Sigmoid colon (tissue), 7 donors: ENCODE results near the gene TSPAN18. TPM values are rescaled to one million over a fixed set of nuclear protein-coding genes. Genes with fewer than 3 reads are reported as not detected.

Experiments used
- DNase-seq: peaks from one replicate; pipeline ENCODE4 v3.0.0-alpha.2; 2019
- H3K27ac ChIP-seq, 4 donors: fragments of 200-600 bp; sonication (generic); one replicate each; pipeline ENCODE4 v1.5.1; 2016 to 2019; ENCODE audit warnings: mild to moderate bottlenecking in 1 of 4
- H3K27me3 ChIP-seq, 3 donors: fragments of 200-600 bp; sonication (generic); one replicate each; pipeline ENCODE4 v1.5.1; 2019; ENCODE audit warnings: mild to moderate bottlenecking in 1 of 3
- H3K36me3 ChIP-seq, 4 donors: fragments of 200-600 bp; sonication (generic); one replicate each; pipeline ENCODE4 v1.5.1; 2016 to 2019
- H3K4me1 ChIP-seq, 4 donors: fragments of 200-600 bp; sonication (generic); one replicate each; pipeline ENCODE4 v1.5.1; 2017 to 2019
- H3K4me3 ChIP-seq, 4 donors: fragments of 200-600 bp; sonication (generic); one replicate each; pipeline ENCODE4 v1.5.1; 2017 to 2019; ENCODE audit warnings: mild to moderate bottlenecking in 2 of 4, moderate library complexity in 1 of 4
- H3K9me3 ChIP-seq, 4 donors: fragments of 200-600 bp in 3 of 4; sonication (generic) in 3 of 4; one replicate each; pipeline versions ENCODE4 v1.5.1 to v1.6.1; 2013 to 2019
- EP300 ChIP-seq, 4 donors: sonication (generic); formaldehyde crosslinking; IDR thresholded peaks; one replicate each; pipeline ENCODE4 v1.6.1; 2017; ENCODE audit warnings: antibody characterized with exemption in 4 of 4
- POLR2A ChIP-seq, 2 donors: fragments of 450-650 bp; IDR thresholded peaks; one replicate each; pipeline ENCODE4 v1.6.1; 2016; ENCODE audit warnings: antibody characterized with exemption in 2 of 2, mild to moderate bottlenecking in 2 of 2, moderate library complexity in 2 of 2
- POLR2AphosphoS5 ChIP-seq, 4 donors: sonication (generic); formaldehyde crosslinking; IDR thresholded peaks; one replicate each; pipeline ENCODE4 v1.6.1; 2017; ENCODE audit warnings: antibody characterized with exemption in 4 of 4
- WGBS, 2 donors: extraction: QIAGEN DNeasy Blood & Tissue Kit; methylation state at CpG; one replicate each; pipeline ENCODE4 v1.1.7; 2013; 5-methylcytosine and 5-hydroxymethylcytosine counted together
- intact Hi-C: fragments of 100-400 bp; cut with DNase I; formaldehyde crosslinking; loops from one replicate; pipeline ENCODE4 v1.15.1; 2023
- polyA plus RNA-seq, 3 donors: library from polyadenylated mRNA; stranded (reverse); fragments of 200-250 nt; gene quantifications; one replicate each; pipeline ENCODE4 v1.2.3, GENCODE V29; 2013
- total RNA-seq, 4 donors: library from RNA; depleted of rRNA; stranded (reverse); fragments of >200 nt; gene quantifications; one replicate each; pipeline ENCODE4 v1.1.0, GENCODE V29; 2016
- TF ChIP-seq, protein P1 (sequence below), 4 experiments: fragments of 450-650 bp in 3 of 4; fragments of 200-600 bp in 1 of 4; IDR thresholded peaks; one replicate each; pipeline ENCODE4 v1.5.1; 2016 to 2019; ENCODE audit warnings: antibody characterized with exemption in 4 of 4, mild to moderate bottlenecking in 3 of 4, moderate library complexity in 2 of 4
- donor health status: healthy with polysubstance abuse.
- donor health status: Bipolar disorder and iron deficiency.
- donor health status: healthy.

TSPAN18 gene
- total and polyA plus RNA-seq, 7 donors: 0.23 to 75.3 (median 13.8) TPM

DNA sequence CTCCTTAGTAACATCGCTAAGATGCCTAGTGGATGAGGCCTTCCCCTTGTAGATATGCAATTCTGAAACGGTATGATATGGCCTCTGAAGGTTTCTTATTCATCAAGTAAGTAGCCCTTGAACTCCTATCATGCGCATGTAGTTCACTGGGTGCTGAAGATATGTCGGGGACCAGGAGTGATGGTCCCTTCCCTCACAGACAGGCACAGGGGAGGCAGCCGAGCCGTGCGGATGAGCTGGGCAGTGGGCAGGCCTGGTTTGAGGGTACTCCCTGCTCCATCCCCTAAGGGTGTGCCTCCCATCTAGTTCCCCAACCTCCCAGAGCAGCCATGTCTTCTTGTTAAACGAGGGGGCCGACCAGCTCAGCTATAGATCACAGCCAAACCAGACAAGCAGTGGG, 183.8 kb downstream of the TSPAN18 start:
- Histone ChIP-seq H3K36me3 (peaks cover 3 to 45% (median 12%) of the 10 kb centered on the region in 4 donors), H3K27me3 (no peaks in the 10 kb centered on the region), H3K9me3 (no peaks in the 10 kb centered on the region), H3K4me1 (peaks cover 0 to 17% (median 15%) of the 10 kb centered on the region in 4 donors), H3K27ac (peak overlapping the region in 1 of 4 donors; percentile 49), H3K4me3 (no peak overlapping the region)
- WGBS, 2 donors: 90 to 93% methylated on average over 9 of the region's 9 CpGs
- intact Hi-C loops: loop anchor here (10.0 kb wide), 1 partner anchor 816 kb away; the partner anchor contains the start of gene EXT2
- TF ChIP-seq POLR2A (IDR thresholded peaks at IDR 0.05): no peak
- TF ChIP-seq, protein P1, sequence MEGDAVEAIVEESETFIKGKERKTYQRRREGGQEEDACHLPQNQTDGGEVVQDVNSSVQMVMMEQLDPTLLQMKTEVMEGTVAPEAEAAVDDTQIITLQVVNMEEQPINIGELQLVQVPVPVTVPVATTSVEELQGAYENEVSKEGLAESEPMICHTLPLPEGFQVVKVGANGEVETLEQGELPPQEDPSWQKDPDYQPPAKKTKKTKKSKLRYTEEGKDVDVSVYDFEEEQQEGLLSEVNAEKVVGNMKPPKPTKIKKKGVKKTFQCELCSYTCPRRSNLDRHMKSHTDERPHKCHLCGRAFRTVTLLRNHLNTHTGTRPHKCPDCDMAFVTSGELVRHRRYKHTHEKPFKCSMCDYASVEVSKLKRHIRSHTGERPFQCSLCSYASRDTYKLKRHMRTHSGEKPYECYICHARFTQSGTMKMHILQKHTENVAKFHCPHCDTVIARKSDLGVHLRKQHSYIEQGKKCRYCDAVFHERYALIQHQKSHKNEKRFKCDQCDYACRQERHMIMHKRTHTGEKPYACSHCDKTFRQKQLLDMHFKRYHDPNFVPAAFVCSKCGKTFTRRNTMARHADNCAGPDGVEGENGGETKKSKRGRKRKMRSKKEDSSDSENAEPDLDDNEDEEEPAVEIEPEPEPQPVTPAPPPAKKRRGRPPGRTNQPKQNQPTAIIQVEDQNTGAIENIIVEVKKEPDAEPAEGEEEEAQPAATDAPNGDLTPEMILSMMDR (IDR thresholded peaks at IDR 0.05): no peak
- TF ChIP-seq EP300 (IDR thresholded peaks at IDR 0.05): no peak
- no peak for TF ChIP-seq POLR2AphosphoS5 (IDR thresholded peaks at IDR 0.05)
- no peak for DNase-seq

- peak overlapping the region in 2 of 4 donors; percentile 11 to 49 for H3K27ac ChIP-seq
Measured at GRCh38 chr11:44911029-44911814, 184.5 kb downstream of the TSPAN18 start.

GRCh38 chr11:44912270-44912987, 185.7 kb downstream of the TSPAN18 start:
- Histone ChIP-seq H3K36me3 (peaks cover 3 to 50% (median 13%) of the 10 kb centered on the region in 4 donors), H3K4me1 (peaks cover 0 to 16% (median 15%) of the 10 kb centered on the region in 4 donors), H3K9me3 (no peaks in the 10 kb centered on the region), H3K27me3 (no peaks in the 10 kb centered on the region), H3K27ac (no peak overlapping the region), H3K4me3 (no peak overlapping the region)
- intact Hi-C loops: loop anchor here (10.0 kb wide), 1 partner anchor 818 kb away; the partner anchor contains the start of gene EXT2
- 71 to 81% methylated on average over 12 of the region's 12 CpGs for WGBS, 2 donors
- no peak for TF ChIP-seq POLR2AphosphoS5 (IDR thresholded peaks at IDR 0.05)
- TF ChIP-seq, protein P1 (IDR thresholded peaks at IDR 0.05): no peak
- TF ChIP-seq EP300 (IDR thresholded peaks at IDR 0.05): no peak
- no peak for TF ChIP-seq POLR2A (IDR thresholded peaks at IDR 0.05)
- no peak for DNase-seq

More at GRCh38 chr11:44911029-44911814, 184.5 kb downstream of the TSPAN18 start:
- TF ChIP-seq, protein P1 (IDR thresholded peaks at IDR 0.05): peak; percentile 71 to 87 (median 82)
- TF ChIP-seq POLR2AphosphoS5 (IDR thresholded peaks at IDR 0.05): no peak
- TF ChIP-seq POLR2A (IDR thresholded peaks at IDR 0.05): no peak
- no peak for TF ChIP-seq EP300 (IDR thresholded peaks at IDR 0.05)
- H3K9me3 ChIP-seq: no peaks in the 10 kb centered on the region
- intact Hi-C loops: loop anchor here (1.0 to 10.0 kb wide), 3 partner anchors 290 to 816 kb away; partner anchors contain the start of gene EXT2
- H3K27me3 ChIP-seq: no peaks in the 10 kb centered on the region
- WGBS, 2 donors: 25 to 33% methylated on average over 24 of the region's 24 CpGs
- peaks cover 3 to 47% (median 13%) of the 10 kb centered on the region in 4 donors for H3K36me3 ChIP-seq
- DNase-seq: peak; percentile 92
- H3K4me1 ChIP-seq: peaks cover 0 to 16% (median 15%) of the 10 kb centered on the region in 4 donors
- H3K4me3 ChIP-seq: no peak overlapping the region

DNA sequence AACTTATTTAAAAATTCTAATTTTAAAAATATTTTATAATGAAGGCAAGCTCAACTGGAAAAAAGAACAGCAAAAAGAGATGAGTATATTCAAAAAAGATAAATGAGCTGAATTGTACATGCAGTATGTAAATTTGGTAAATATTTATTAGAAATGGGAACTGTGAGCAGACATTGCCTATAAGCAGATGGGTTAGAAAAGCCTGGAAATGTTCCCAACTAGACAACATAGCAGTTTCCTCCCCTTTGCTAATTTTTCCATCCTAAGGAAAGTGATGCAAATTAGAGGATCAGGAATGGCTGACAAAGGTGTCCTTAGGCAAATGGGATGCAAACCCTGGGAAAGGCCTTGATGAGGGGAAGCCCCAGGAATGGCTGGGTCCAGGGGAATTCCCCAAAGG, 186.7 kb downstream of the TSPAN18 start:
- intact Hi-C loops: loop anchor here (10.0 kb wide), 1 partner anchor 819 kb away; the partner anchor contains the start of gene EXT2
- no peaks in the 10 kb centered on the region for H3K9me3 ChIP-seq
- H3K4me3 ChIP-seq: no peak overlapping the region
- no peak for TF ChIP-seq POLR2A (IDR thresholded peaks at IDR 0.05)
- TF ChIP-seq POLR2AphosphoS5 (IDR thresholded peaks at IDR 0.05): no peak
- TF ChIP-seq, protein P1 (IDR thresholded peaks at IDR 0.05): no peak
- no peak overlapping the region for H3K27ac ChIP-seq
- H3K27me3 ChIP-seq: no peaks in the 10 kb centered on the region
- H3K4me1 ChIP-seq: peaks cover 0 to 16% (median 15%) of the 10 kb centered on the region in 4 donors
- DNase-seq: no peak
- peaks cover 3 to 58% (median 16%) of the 10 kb centered on the region in 4 donors for H3K36me3 ChIP-seq
